ENCODE data around the gene ITPR1.

Gene ITPR1

GRCh38 chr3:4512895-4513616 is 19.9 kb downstream of the ITPR1 start:
- H3K9ac ChIP-seq (ENCODE audit: low read length) = no peak overlapping the region
- peaks cover 26% of the 10 kb centered on the region for H3K4me1 ChIP-seq (ENCODE audit: control insufficient read depth, low read depth, low read length)
- no peak overlapping the region for H3K4me3 ChIP-seq (ENCODE audit: low read length)

DNA sequence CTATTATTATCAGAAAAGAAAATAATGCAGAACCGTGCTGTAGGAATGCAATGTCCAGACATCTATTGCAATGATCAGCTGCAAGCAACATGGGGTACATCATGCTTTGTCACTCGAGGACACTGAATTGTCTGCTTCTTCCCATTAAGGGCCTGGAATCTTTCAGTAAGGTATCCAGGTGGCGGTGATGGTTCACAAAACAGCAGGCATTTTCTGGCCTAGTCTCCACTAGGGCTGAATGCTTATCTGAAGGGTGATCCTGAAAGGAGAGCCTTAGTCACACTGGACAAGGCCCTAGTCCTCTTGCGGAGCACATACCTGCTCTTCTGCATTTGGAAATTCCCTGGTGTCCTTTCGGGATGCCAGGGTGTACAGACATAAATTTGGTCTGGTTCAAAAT is 21.2 kb downstream of the ITPR1 start:
- no peaks in the 10 kb centered on the region for H3K9me3 ChIP-seq (ENCODE audit: control insufficient read depth, low read depth, low read length)
- no peak overlapping the region for H3K27ac ChIP-seq (ENCODE audit: low read length)
- peaks cover 17% of the 10 kb centered on the region for H3K4me1 ChIP-seq (ENCODE audit: control insufficient read depth, low read depth, low read length)
- H3K27me3 ChIP-seq (ENCODE audit: control insufficient read depth, insufficient read depth, low read length) = no peaks in the 10 kb centered on the region
- no peak overlapping the region for H3K9ac ChIP-seq (ENCODE audit: low read length)
- H3K36me3 ChIP-seq (ENCODE audit: control insufficient read depth, low read depth, low read length) = no peaks in the 10 kb centered on the region
- no peak overlapping the region for H3K4me3 ChIP-seq (ENCODE audit: low read length)

More at GRCh38 chr3:4512895-4513616, 19.9 kb downstream of the ITPR1 start:
- Histone ChIP-seq H3K36me3 (ENCODE audit: control insufficient read depth, low read depth, low read length) (no peaks in the 10 kb centered on the region), H3K27ac (ENCODE audit: low read length) (no peak overlapping the region), H3K27me3 (ENCODE audit: control insufficient read depth, insufficient read depth, low read length) (no peaks in the 10 kb centered on the region), H3K9me3 (ENCODE audit: control insufficient read depth, low read depth, low read length) (no peaks in the 10 kb centered on the region)

DNA sequence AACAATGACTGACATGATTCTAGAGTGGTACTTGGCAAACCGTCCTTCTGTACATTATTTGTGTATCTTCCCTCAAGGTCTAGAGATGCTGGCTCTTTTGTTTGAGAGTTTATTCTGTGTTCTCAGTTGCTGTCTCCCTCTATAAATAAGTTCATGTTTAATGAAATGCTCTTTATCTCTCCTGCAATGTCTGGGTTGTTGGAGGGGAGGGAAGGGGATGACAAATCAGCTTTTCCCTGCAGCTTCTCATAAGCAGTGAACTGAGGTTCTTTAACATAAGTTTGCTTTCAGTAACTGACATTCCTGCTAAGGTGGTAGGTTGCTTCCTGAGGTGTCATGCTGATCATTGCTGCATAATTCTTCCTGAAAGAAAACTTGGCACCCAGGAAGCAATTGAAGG is 21.8 kb downstream of the ITPR1 start:
- Histone ChIP-seq H3K36me3 (ENCODE audit: control insufficient read depth, low read depth, low read length) (no peaks in the 10 kb centered on the region), H3K27ac (ENCODE audit: low read length) (no peak overlapping the region), H3K9ac (ENCODE audit: low read length) (no peak overlapping the region), H3K9me3 (ENCODE audit: control insufficient read depth, low read depth, low read length) (no peaks in the 10 kb centered on the region), H3K4me1 (ENCODE audit: control insufficient read depth, low read depth, low read length) (peaks cover 17% of the 10 kb centered on the region), H3K4me3 (ENCODE audit: low read length) (no peak overlapping the region), H3K27me3 (ENCODE audit: control insufficient read depth, insufficient read depth, low read length) (no peaks in the 10 kb centered on the region)

DNA sequence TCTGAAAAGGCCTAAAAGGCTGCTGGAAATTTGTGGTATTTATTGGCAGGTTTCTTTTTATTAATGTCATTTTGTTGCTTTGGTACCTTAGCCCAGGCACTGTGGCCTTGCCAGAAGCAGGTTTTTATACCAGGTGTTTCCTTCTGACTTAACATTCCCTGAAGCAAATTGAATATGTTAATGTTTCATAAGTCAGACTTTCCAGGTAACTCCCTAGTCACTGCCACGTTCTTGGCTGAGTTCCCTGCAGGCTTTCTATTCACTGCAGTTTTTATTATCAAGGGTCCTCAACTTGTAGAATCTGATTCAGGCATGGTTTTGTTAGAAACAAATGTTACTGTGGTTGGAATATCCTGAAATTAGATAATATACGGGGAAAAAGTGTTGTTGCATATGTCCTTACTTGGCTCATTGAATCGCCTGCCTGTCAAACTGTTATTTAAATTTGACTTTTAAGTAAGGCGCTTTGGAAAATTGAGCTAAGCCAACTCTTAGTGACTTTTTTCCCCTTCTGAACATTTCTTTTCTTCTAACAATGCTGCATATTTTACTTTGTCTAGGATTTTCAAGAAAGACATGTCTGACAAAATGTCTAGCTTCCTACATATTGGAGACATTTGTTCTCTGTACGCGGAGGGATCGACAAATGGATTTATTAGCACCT is 22.9 kb downstream of the ITPR1 start:
- Histone ChIP-seq H3K27ac (ENCODE audit: low read length) (no peak overlapping the region), H3K27me3 (ENCODE audit: control insufficient read depth, insufficient read depth, low read length) (no peaks in the 10 kb centered on the region), H3K9me3 (ENCODE audit: control insufficient read depth, low read depth, low read length) (no peaks in the 10 kb centered on the region), H3K36me3 (ENCODE audit: control insufficient read depth, low read depth, low read length) (no peaks in the 10 kb centered on the region), H3K4me3 (ENCODE audit: low read length) (no peak overlapping the region), H3K9ac (ENCODE audit: low read length) (no peak overlapping the region), H3K4me1 (ENCODE audit: control insufficient read depth, low read depth, low read length) (peaks cover 17% of the 10 kb centered on the region)

DNA sequence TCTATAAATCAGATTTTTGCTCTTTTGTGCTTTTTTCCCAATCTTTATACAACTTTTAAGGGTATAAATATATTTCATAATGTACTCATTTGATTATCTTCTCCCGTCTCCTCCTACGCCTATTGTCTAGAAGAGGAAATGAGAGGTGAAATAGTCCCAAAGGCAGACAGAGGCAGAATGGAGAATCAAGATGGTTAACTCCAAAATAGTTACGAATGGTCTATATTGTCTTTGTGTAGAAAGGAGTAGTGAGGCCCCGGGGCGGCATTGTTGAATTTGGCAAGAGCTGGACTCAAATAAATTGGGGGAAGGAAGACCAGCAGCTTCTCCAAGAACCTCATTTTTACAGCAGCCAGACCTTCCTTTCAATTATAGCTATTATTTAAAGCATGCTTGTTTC is 23.9 kb downstream of the ITPR1 start:
- Histone ChIP-seq H3K4me3 (ENCODE audit: low read length) (no peak overlapping the region), H3K4me1 (ENCODE audit: control insufficient read depth, low read depth, low read length) (peaks cover 17% of the 10 kb centered on the region), H3K27ac (ENCODE audit: low read length) (no peak overlapping the region), H3K36me3 (ENCODE audit: control insufficient read depth, low read depth, low read length) (no peaks in the 10 kb centered on the region), H3K27me3 (ENCODE audit: control insufficient read depth, insufficient read depth, low read length) (no peaks in the 10 kb centered on the region), H3K9ac (ENCODE audit: low read length) (no peak overlapping the region), H3K9me3 (ENCODE audit: control insufficient read depth, low read depth, low read length) (no peaks in the 10 kb centered on the region)

GRCh38 chr3:4517643-4518311 is 24.6 kb downstream of the ITPR1 start:
- H3K27ac ChIP-seq (ENCODE audit: low read length) = no peak overlapping the region
- no peaks in the 10 kb centered on the region for H3K9me3 ChIP-seq (ENCODE audit: control insufficient read depth, low read depth, low read length)
- no peak overlapping the region for H3K4me3 ChIP-seq (ENCODE audit: low read length)
- no peaks in the 10 kb centered on the region for H3K36me3 ChIP-seq (ENCODE audit: control insufficient read depth, low read depth, low read length)
- H3K4me1 ChIP-seq (ENCODE audit: control insufficient read depth, low read depth, low read length) = peaks cover 17% of the 10 kb centered on the region
- H3K9ac ChIP-seq (ENCODE audit: low read length) = no peak overlapping the region
- H3K27me3 ChIP-seq (ENCODE audit: control insufficient read depth, insufficient read depth, low read length) = no peaks in the 10 kb centered on the region

- no peak overlapping the region for H3K27ac ChIP-seq (ENCODE audit: low read length)
- no peak overlapping the region for H3K9ac ChIP-seq (ENCODE audit: low read length)
- H3K27me3 ChIP-seq (ENCODE audit: control insufficient read depth, insufficient read depth, low read length) = no peaks in the 10 kb centered on the region
- no peaks in the 10 kb centered on the region for H3K9me3 ChIP-seq (ENCODE audit: control insufficient read depth, low read depth, low read length)
- H3K4me1 ChIP-seq (ENCODE audit: control insufficient read depth, low read depth, low read length) = peaks cover 3% of the 10 kb centered on the region
- no peaks in the 10 kb centered on the region for H3K36me3 ChIP-seq (ENCODE audit: control insufficient read depth, low read depth, low read length)
- no peak overlapping the region for H3K4me3 ChIP-seq (ENCODE audit: low read length)
These were observed 27.1 kb downstream of the ITPR1 start for GRCh38 chr3:4520033-4520816.

DNA sequence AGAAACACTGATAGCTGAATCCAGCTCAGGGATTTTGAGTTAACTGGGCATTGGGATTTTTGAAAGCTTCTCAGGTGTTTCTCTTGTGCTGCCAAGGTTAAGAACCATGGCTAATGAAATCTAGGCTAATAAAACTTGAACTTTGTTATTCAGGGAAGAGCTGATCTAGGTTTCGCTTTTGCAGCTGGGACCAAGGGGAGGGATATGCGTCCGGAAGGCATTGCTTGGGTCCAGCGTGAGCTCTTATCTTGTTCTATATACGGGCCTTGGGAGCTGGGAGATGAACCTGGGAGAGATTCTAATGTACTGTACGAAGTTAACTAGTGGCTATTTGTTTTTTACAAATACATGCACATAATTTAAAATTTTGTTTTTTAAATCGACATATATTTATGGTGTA is 29.8 kb downstream of the ITPR1 start:
- no peak overlapping the region for H3K4me3 ChIP-seq (ENCODE audit: low read length)
- H3K27ac ChIP-seq (ENCODE audit: low read length) = no peak overlapping the region
- H3K36me3 ChIP-seq (ENCODE audit: control insufficient read depth, low read depth, low read length) = no peaks in the 10 kb centered on the region
- H3K27me3 ChIP-seq (ENCODE audit: control insufficient read depth, insufficient read depth, low read length) = no peaks in the 10 kb centered on the region
- H3K4me1 ChIP-seq (ENCODE audit: control insufficient read depth, low read depth, low read length) = no peaks in the 10 kb centered on the region
- H3K9ac ChIP-seq (ENCODE audit: low read length) = no peak overlapping the region
- no peaks in the 10 kb centered on the region for H3K9me3 ChIP-seq (ENCODE audit: control insufficient read depth, low read depth, low read length)

DNA sequence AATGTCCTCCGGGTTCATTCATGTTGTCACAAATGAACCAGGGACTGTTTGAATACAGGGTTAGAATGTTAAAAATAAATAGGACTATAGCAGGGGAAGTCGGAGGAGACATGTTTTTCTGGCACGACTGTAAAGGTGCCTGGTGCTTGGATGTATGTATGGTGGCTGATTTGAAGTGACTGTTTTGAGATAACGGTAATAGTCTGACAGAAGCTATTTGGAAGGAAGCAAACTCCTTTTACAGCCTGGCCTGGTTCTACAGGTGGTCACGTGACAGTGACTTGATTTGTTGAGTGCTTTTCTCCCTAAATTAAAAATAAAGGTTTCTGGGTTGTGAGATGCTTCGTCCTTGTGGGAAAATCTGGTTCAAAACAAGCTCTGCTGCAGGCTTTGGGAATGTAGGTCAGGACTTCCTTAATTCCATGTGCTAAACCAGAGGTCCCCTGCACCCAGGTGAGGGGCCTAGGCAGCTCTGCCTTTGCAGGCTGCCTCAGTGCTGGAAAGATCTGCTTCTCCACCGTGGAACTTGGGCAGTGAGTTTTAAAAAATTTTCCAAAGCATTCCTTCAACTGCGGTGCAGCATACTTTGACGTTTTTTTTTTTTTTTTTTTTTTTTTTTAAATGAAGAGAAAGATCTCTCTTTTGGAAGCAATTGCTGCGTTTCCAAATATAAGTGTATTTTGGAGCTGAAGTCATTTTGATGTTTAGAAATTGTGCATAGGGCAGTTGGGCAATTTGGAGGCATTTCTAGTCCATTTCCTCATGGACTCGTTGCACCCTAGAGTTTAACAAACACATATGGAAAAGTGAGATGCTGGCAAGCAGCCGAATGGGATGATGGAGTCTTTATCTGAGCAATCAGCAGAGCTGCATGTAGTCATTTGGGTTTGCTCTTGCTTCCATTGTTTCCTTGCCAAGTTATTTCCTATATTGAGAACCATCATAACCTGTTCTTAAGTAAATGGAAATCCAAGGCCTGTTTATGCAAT is 30.9 kb downstream of the ITPR1 start:
- Histone ChIP-seq H3K27me3 (ENCODE audit: control insufficient read depth, insufficient read depth, low read length) (no peaks in the 10 kb centered on the region), H3K36me3 (ENCODE audit: control insufficient read depth, low read depth, low read length) (no peaks in the 10 kb centered on the region), H3K9ac (ENCODE audit: low read length) (no peak overlapping the region), H3K4me3 (ENCODE audit: low read length) (no peak overlapping the region), H3K9me3 (ENCODE audit: control insufficient read depth, low read depth, low read length) (no peaks in the 10 kb centered on the region), H3K27ac (ENCODE audit: low read length) (no peak overlapping the region), H3K4me1 (ENCODE audit: control insufficient read depth, low read depth, low read length) (no peaks in the 10 kb centered on the region)

- Histone ChIP-seq H3K36me3 (ENCODE audit: control insufficient read depth, low read depth, low read length) (no peaks in the 10 kb centered on the region), H3K27me3 (ENCODE audit: control insufficient read depth, insufficient read depth, low read length) (no peaks in the 10 kb centered on the region), H3K4me1 (ENCODE audit: control insufficient read depth, low read depth, low read length) (no peaks in the 10 kb centered on the region), H3K27ac (ENCODE audit: low read length) (no peak overlapping the region), H3K9ac (ENCODE audit: low read length) (no peak overlapping the region), H3K9me3 (ENCODE audit: control insufficient read depth, low read depth, low read length) (no peaks in the 10 kb centered on the region), H3K4me3 (ENCODE audit: low read length) (no peak overlapping the region)
These were observed 32.5 kb downstream of the ITPR1 start for GRCh38 chr3:4525560-4526223.
